ENCODE measurements around the gene TECR. TPM values are rescaled to one million over a fixed set of nuclear protein-coding genes. Genes with fewer than 3 reads are reported as not detected.
A peak's percentile ranks its signal among the peaks of the same experiment; 100 is the strongest.
"Not testable (repeated sequence)": the region's sequence is repeated elsewhere in the genome, so short reads cannot be mapped to it uniquely, and the experiment has no call there.

TECR gene
- total RNA-seq, 1 donor = 28.9 TPM

DNA sequence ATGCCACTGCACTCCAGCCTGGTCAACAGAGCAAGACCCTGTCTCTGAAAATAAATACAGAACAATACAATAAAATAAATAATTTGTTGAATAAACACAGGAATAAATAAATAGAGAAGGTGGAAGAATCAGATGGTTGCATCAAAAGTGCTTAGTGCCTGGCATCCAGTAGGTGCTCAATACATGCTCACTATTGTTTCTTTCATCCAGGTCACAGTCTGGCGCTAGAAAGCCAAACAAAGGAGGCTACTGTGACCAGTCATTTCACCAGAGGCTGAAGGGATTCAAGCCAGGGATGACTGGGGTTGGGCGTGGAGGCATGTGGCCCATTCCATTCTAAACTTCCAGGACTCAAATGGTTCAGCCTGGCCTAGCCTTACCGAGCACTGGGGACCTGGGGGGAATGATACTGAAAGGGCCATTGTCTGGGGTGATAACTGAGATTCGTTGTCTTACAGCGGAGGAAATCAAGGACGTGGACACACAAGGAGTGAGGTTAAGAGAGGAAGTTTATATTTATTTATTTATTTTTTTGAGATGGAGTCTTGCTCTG, 46.1 kb downstream of the TECR start:
- no peaks in the 10 kb centered on the region for H3K27me3 ChIP-seq (ENCODE audit: insufficient read depth, low read length)
- H3K9me3 ChIP-seq (ENCODE audit: low read depth, low read length) = no peaks in the 10 kb centered on the region
- no peak overlapping the region for H3K4me3 ChIP-seq (ENCODE audit: low read length)
- peaks cover 36% of the 10 kb centered on the region for H3K4me1 ChIP-seq (ENCODE audit: insufficient read depth, low read length)

GRCh38 chr19:14576363-14576762, 47.0 kb downstream of the TECR start:
- Histone ChIP-seq H3K27me3 (ENCODE audit: insufficient read depth, low read length) (no peaks in the 10 kb centered on the region), H3K4me1 (ENCODE audit: insufficient read depth, low read length) (peaks cover 27% of the 10 kb centered on the region), H3K4me3 (ENCODE audit: low read length) (no peak overlapping the region), H3K9me3 (ENCODE audit: low read depth, low read length) (no peaks in the 10 kb centered on the region)

DNA sequence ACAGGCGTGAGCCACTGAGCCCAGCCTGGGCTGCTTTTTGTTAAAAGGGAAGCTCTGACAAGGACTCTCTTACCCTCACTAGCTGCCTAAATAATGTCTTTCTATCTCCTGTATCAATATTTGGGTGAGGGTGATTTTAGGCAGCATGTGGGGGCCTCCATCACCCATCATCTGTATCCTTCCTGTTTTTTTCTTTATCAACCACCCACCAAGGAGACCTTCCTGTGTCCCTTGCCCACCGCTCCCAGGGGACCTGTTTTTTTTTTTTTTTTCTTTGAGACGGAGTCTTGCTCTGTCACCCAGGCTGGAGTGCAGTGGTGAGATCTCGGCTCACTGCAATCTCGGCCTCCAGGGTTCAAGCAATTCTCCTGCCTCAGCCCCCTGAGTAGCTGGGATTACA, 47.9 kb downstream of the TECR start:
- Histone ChIP-seq H3K27me3 (ENCODE audit: insufficient read depth, low read length) (no peaks in the 10 kb centered on the region), H3K4me3 (ENCODE audit: low read length) (no peak overlapping the region), H3K4me1 (ENCODE audit: insufficient read depth, low read length) (peaks cover 21% of the 10 kb centered on the region)

DNA sequence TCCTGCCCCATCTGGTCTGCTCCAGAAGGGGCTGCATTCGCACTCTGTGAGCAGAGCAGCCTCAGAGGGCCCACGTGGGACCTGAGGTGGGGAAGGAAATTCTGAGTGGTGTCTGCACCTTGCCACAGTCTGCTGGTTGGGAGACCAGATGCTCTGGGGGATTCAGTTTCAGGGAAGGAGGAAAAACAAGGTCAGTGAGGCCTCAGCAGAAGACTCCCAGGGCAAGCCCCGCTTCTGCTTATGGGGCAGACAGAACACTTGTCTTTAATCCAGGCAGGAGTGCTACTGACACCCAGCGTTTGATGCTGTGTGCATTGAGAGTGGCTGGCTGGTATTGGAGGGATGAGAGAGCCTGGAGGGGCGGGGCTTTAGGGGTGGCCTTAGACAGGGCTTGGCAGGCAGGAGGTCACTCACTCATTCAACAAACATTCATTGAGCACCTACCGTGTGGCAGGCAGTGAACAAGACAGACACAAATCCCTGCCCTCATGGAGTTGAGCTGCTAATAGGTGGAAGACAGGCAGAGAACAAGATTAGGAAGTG, 48.6 kb downstream of the TECR start:
- no peaks in the 10 kb centered on the region for H3K9me3 ChIP-seq (ENCODE audit: low read depth, low read length)
- no peak overlapping the region for H3K4me3 ChIP-seq (ENCODE audit: low read length)
- H3K27me3 ChIP-seq (ENCODE audit: insufficient read depth, low read length) = no peaks in the 10 kb centered on the region
- H3K4me1 ChIP-seq (ENCODE audit: insufficient read depth, low read length) = peaks cover 26% of the 10 kb centered on the region

More for the DNA sequence above, 47.9 kb downstream of the TECR start:
- no peaks in the 10 kb centered on the region for H3K9me3 ChIP-seq (ENCODE audit: low read depth, low read length)

DNA sequence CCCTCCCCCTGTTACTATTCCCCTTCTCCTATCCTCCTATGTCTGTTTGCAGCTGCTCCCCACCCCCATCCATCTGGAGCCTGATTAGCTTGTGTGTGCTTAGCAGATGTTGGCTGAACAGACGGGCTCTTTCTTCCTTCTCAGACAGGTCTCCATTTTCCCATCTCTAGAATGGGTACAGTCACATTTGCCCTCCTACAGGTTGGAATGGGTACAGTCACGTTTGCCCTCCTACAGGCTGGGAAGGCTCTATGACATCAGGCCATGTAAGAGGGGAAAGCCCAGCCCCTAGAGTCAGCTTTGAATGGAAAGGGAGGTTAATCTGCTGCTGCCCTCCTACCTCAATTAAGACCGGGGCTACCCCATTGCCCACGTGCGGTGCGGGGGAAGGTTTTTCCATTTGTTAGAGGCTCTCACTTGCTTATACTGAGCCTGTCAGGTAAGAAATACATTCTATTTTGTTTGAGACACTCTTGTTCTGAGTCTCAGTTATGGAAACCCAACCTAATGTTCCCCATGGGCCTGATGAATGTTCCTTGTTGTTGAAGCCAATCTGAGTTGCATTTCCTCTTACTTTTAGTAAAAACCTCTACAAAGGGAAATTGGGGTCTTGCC, 51.3 kb downstream of the TECR start:
- Histone ChIP-seq H3K4me1 (ENCODE audit: insufficient read depth, low read length) (peaks cover 22% of the 10 kb centered on the region), H3K4me3 (ENCODE audit: low read length) (no peak overlapping the region), H3K9me3 (ENCODE audit: low read depth, low read length) (no peaks in the 10 kb centered on the region), H3K27me3 (ENCODE audit: insufficient read depth, low read length) (no peaks in the 10 kb centered on the region)

DNA sequence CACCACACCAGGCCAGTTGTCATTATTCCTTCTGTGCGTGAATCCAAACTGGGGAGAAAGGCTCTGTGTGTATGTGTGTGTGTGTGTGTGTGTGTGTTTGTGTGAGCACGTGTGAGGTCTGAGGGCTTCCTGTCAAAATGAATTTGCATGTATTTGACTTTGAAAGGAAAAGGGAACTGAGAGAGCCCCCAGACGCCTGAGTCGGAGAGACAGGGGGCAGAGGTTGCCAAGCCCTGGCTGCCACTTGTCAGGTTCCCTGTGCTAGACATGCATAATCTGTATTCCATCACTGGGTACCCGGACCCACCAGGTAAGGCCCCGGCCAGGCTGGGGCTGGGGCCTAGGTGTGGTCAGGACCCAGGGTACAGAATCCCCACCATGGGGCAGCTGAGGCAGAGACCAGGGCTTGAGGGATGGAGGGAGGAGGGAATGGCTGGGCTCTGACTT, 53.5 kb downstream of the TECR start, which contains the start of gene CLEC17A:
CLEC17A (plus strand) TSS at position 191 of the 447 bp plus-strand sequence; CDS start at position 268, 77 bp downstream.
- H3K4me3 ChIP-seq (ENCODE audit: low read length) = peak within 1 kb of the TSS; percentile 40
- H3K27me3 ChIP-seq (ENCODE audit: insufficient read depth, low read length) = no peaks in the 10 kb centered on the region
- peaks cover 22% of the 10 kb centered on the region for H3K4me1 ChIP-seq (ENCODE audit: insufficient read depth, low read length)
- no peaks in the 10 kb centered on the region for H3K9me3 ChIP-seq (ENCODE audit: low read depth, low read length)

- peak overlapping the region; percentile 40 for H3K4me3 ChIP-seq (ENCODE audit: low read length)
- peaks cover 17% of the 10 kb centered on the region for H3K4me1 ChIP-seq (ENCODE audit: insufficient read depth, low read length)
- not testable (repeated sequence) for H3K27me3 ChIP-seq (ENCODE audit: insufficient read depth, low read length); H3K9me3 ChIP-seq (ENCODE audit: low read depth, low read length)
Observed at GRCh38 chr19:14584372-14584771, 55.0 kb downstream of the TECR start.

DNA sequence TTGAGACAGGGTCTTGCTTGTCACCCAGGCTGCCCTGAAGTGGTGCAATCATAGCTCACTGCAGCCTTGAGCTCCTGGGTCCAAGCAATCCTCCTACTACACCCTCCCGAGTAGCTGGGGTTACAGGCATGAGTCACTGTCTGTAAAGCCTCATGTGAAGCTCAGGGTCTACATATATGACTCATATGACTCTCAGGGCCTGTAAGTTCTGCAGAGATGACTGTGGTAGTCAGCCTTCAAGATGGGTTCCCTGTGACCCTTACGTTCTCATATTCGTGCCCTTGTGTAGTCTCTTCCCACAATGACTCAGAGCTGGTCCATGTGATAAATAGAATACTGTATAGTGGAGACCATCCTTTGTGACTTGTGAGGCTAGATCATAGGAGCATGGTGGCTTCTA, 55.8 kb downstream of the TECR start:
- peaks cover 17% of the 10 kb centered on the region for H3K4me1 ChIP-seq (ENCODE audit: insufficient read depth, low read length)
- not testable (repeated sequence) for H3K27me3 ChIP-seq (ENCODE audit: insufficient read depth, low read length); H3K4me3 ChIP-seq (ENCODE audit: low read length)

GRCh38 chr19:14589433-14589832, 60.0 kb downstream of the TECR start:
- not testable (repeated sequence) for H3K4me3 ChIP-seq (ENCODE audit: low read length); H3K27me3 ChIP-seq (ENCODE audit: insufficient read depth, low read length); H3K9me3 ChIP-seq (ENCODE audit: low read depth, low read length); H3K4me1 ChIP-seq (ENCODE audit: insufficient read depth, low read length)

More for the DNA sequence above, 55.8 kb downstream of the TECR start:
- not testable (repeated sequence) for H3K9me3 ChIP-seq (ENCODE audit: low read depth, low read length)

GRCh38 chr19:14595558-14595957, 66.2 kb downstream of the TECR start:
- Histone ChIP-seq H3K9me3 (ENCODE audit: low read depth, low read length) (no peaks in the 10 kb centered on the region), H3K27me3 (ENCODE audit: insufficient read depth, low read length) (no peaks in the 10 kb centered on the region), H3K4me3 (ENCODE audit: low read length) (no peak overlapping the region), H3K4me1 (ENCODE audit: insufficient read depth, low read length) (peaks cover 8% of the 10 kb centered on the region)

DNA sequence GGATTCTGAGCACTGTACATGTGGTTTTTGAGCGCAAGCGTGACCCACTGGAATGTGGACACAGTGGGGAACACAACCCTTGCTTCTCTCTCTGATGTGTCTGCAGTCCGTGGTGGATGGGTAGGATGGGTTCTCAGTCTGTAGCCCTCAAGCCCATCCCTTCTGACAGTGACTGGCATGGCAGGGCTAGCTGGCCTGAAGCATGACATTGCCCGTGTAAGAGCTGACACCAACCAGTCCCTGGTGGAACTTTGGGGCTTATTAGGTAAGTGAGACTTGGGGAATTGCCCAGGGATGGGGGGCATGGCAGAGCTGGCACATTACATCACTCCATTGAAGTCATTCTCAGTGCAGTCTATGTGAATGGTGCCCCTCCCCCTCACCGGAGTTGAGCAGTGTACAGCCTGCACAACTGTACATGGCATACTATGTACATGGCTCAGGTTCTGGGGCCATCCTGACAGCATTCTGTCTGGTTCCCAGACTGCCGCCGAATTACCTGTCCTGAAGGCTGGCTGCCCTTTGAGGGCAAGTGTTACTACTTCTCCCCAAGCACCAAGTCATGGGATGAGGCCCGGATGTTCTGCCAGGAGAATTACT, 70.3 kb downstream of the TECR start:
- H3K4me1 ChIP-seq (ENCODE audit: insufficient read depth, low read length) = peaks cover 13% of the 10 kb centered on the region
- H3K27me3 ChIP-seq (ENCODE audit: insufficient read depth, low read length) = no peaks in the 10 kb centered on the region
- no peak overlapping the region for H3K4me3 ChIP-seq (ENCODE audit: low read length)
- no peaks in the 10 kb centered on the region for H3K9me3 ChIP-seq (ENCODE audit: low read depth, low read length)

GRCh38 chr19:14603990-14604387, 74.6 kb downstream of the TECR start:
- H3K27me3 ChIP-seq (ENCODE audit: insufficient read depth, low read length) = no peaks in the 10 kb centered on the region
- peaks cover 40% of the 10 kb centered on the region for H3K4me1 ChIP-seq (ENCODE audit: insufficient read depth, low read length)
- H3K4me3 ChIP-seq (ENCODE audit: low read length) = no peak overlapping the region
- no peaks in the 10 kb centered on the region for H3K9me3 ChIP-seq (ENCODE audit: low read depth, low read length)

DNA sequence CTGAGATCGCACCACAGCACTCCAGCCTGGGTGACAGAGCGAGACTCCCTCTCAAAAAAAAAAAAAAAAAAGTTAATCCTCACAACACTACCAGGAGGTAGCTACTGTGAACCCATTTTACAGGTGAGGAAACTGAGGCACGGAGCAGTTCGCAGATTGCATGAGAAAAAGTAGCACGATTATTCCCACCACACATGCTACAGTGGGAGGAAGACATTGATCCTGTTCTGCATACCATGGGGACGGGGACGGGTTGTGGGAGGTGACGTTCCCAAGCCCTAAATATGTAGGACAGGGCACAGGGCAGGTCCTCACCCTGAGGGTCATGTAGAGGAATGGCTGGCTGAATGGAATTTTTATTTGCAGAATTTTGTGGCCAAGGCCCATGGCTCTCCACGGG, 77.2 kb downstream of the TECR start:
- Histone ChIP-seq H3K27me3 (ENCODE audit: insufficient read depth, low read length) (no peaks in the 10 kb centered on the region), H3K9me3 (ENCODE audit: low read depth, low read length) (no peaks in the 10 kb centered on the region), H3K4me3 (ENCODE audit: low read length) (no peak overlapping the region), H3K4me1 (ENCODE audit: insufficient read depth, low read length) (peaks cover 56% of the 10 kb centered on the region)

DNA sequence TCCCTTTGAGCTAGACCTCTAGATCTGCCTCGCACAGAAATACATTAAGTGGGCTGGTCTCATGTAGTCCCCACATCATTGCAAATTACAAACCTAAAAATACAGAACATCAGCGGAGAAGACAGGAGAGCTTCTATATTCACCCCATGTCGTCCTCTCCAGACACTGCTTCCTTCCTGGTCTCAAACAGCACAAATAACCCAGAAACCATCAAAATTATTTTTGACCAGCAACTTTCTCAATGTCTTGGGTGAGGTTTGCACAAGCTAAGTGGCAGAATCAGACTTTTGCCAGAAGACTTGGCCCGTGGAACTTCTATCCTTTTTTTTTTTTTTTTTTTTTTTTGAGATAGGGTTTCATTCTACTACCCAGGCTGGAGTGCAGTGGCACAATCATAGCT, 81.7 kb downstream of the TECR start:
- peaks cover 81% of the 10 kb centered on the region for H3K4me1 ChIP-seq (ENCODE audit: insufficient read depth, low read length)
- H3K4me3 ChIP-seq (ENCODE audit: low read length) = no peak overlapping the region
- H3K9me3 ChIP-seq (ENCODE audit: low read depth, low read length) = no peaks in the 10 kb centered on the region
- H3K27me3 ChIP-seq (ENCODE audit: insufficient read depth, low read length) = no peaks in the 10 kb centered on the region

DNA sequence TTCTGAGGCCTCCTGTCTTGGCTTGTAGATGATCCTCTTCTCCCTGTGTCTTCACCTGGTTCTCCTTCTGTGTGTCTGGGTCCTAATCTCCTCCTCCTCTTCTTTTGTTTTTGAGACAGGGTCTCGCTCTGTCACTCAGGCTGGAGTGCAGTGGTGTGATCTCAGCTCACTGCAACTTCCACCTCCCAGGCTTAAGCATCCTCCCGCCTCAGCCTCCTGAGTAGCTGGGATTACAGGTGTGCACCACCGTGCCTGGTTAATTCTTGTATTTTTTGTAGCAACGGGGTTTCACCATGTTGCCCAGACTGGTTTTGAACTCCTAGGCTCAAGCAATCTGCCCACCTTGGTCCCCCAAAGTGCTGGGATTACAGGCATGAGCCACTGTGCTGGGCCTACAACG, 82.8 kb downstream of the TECR start:
- peaks cover 82% of the 10 kb centered on the region for H3K4me1 ChIP-seq (ENCODE audit: insufficient read depth, low read length)
- not testable (repeated sequence) for H3K27me3 ChIP-seq (ENCODE audit: insufficient read depth, low read length); H3K4me3 ChIP-seq (ENCODE audit: low read length); H3K9me3 ChIP-seq (ENCODE audit: low read depth, low read length)
